GM21825 (cell line): ENCODE measurements around the gene PTPRCAP.

Experiments used
- ATAC-seq: cut with Tn5 transposase; IDR thresholded peaks from one replicate; pipeline ENCODE4 v1.9.1; 2021; ENCODE audit warnings: mild to moderate bottlenecking, moderate library complexity; ENCODE audit not compliant: unreplicated experiment

PTPRCAP gene

DNA sequence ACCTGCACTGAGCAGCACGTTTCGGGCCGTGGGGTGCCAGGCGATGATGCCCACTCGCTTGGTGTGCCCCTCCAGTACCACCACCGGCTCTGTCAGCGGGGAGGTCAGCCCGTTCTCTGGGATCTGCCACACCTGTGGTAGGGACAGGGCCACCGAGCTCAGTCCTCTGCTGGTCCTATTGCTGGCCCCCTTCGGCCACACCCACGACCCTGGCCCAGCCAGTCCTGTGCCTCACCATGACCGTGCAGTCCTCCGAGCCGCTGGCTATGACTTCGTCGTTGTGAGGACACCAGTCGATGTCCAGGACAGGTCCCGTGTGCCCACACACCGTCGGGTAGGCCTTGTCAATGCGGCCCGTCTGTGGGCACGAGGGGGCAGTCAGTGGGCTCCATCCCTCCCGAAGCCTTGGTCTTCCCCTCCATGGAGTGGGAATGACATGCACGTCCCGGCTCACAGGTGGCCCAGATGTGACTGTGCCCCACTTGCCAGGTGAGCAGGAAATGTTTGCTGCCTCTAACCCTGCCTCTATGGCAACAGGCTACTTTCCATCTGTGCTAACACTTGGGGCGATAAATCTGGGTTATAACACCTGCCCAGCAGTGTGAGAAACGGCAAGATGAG, 4.4 kb upstream of the PTPRCAP start:
- ATAC-seq, result no peak

DNA sequence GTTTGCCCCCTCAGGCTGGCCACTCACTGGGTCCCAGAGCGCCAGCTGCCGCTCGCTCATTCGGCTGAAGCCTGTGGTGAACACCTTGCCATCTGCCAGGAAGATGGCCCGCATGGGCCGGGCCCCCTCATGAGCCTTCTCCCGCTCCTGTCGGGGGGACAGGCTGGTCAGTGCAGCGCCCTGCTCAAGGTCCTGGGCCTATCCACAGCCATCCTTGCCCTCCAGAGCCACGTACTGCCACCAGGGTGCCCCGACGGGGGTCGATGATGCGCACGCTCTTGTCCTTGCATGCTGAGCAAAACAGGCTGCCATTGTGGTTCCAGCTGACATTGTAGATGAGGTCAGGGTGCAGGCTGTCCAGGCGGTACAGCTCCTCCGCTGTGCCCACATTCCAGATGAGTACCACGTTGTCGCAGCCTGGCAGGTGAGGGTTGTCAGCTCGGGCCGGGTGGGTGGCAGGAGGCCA, 3.6 kb upstream of the PTPRCAP start:
- no peak for ATAC-seq

DNA sequence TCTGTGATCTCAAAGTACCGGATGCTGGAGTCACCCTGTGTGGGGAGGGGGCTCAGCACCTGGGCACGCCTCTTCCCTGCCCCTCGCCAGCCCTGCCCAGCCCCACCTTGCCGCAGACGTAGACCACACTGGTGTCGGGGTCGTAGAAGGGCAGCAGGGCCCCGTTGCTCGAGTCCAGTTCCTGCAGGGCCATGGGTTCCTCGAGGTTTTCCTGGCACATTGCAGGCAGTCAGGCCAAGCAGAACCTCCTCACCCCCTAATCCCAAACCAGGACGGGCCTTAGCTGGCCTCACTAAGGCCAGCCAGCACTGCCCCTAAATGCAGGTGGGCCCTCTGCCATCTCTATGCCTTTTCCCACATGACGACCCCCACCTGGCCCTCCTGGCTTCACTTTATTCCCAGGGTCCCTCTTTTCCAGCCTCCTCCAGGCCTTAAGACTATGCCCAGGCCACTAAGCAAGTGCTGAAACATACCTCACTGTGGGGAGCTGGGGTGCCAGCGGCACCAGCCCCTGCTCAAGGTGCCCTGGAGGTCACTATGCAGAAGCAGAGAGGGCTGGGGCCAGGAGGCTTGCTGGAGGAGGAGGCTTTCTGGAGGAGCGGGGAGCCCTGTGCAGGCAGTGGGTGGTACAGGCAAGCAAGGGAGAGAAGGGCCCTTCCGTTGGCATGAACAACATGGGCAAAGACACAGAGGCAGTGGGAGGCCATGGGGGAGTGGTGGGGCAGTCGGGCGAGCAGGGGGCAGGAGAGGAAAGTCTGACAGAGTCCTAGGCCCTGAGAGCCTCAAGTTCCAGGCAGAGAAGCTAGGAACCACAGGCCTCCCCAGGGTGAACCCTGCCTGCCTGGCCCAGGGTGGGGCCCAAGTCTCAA, 3.0 kb upstream of the PTPRCAP start:
- ATAC-seq, result no peak

DNA sequence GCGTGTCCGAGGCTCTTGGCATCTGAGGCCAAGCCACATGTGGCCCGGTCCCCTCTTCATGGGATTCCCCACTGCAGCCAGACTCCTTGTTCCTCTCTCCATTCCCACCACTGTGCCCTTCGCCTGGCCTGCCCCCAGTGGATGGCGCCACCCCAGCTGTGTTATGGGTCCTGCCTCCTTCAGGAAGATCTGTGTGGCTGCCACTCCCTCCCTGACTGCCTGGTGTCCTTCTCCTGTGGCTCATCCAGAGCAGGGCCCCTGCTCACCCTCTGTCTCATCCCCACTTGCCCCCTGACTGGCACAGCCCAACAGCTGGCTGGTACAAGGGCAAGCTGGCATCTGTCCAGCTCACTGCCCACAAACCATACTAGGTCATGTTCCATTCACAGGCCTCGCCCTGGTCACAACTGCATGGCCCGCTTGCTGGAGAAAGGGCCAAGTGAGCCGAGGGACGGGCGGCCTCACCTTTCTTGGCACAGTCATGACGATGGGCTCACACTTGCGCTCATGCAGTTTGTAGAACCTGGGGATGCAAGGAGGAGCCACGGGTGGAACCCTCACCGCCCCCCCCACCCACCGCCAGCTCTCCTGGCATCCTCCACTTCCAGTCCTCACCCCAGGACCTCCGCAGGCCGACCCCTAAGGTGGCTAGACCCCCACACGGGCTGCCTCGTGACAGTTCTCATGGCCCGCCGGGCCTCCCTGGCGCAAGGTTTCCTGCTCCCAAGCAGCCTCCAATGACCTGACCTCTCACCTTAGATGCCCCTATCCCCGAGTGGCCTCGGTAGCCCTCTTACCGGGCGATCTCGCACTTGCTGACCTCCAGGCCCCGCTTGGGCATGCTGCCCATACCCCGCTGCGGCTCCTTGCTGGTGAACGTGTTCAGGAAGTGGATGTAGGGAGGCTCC, 2.1 kb upstream of the PTPRCAP start:
- ATAC-seq, result no peak

DNA sequence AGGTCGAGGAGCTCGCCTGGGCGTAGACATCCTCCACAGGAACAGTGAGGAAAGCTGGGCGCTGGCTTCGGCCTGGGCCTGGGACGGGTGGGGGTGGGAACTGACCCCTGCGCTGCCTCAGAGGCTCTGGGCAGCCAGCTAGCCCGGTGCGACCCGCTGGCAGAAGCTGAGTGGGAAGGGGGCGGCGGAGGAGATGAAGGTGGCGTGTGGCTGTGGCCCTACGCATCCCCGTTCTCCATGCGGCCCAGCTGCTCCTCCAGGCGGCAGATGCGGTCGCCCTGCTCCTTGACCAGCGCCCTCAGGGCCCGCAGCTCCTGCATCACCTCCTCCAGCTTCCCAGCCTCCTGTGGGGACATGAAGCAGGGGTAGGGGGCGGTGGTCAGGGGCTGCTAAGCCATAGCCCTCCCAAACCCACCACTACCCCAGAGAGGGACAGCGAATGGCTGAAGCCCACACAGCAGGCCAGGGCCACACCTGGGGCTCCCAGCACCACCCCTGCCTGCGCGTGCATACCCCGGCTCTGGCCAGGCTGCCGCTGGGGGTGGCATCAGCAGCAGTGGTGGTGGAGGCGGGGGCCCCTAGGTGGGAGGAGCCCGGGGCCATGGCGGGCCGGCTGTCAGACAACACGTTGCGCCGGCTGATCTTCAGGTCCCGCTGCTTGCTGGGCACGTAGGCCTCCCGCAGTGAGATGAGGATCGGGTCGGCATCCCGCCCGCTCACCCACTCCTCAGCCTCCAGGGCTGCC, 848 bp upstream of the PTPRCAP start:
- no peak for ATAC-seq

DNA sequence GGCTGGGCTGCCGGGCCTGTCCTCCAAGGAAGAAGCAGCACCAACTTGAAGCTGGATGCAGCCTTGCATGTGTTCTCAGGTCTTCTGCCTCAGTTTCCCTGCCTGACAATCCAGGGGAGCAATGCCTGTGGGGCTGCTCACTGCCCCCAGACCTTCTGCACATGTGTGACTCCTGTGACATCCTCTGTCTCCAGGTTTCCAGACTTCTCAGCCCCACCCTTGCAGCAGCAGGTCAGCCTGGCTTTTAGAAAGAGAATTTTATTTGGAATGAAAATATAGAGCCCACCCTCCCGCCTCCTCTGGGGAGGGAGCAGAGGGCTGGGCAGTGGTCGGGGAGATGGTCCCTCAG, 301 bp upstream of the PTPRCAP start:
- no peak for ATAC-seq

DNA sequence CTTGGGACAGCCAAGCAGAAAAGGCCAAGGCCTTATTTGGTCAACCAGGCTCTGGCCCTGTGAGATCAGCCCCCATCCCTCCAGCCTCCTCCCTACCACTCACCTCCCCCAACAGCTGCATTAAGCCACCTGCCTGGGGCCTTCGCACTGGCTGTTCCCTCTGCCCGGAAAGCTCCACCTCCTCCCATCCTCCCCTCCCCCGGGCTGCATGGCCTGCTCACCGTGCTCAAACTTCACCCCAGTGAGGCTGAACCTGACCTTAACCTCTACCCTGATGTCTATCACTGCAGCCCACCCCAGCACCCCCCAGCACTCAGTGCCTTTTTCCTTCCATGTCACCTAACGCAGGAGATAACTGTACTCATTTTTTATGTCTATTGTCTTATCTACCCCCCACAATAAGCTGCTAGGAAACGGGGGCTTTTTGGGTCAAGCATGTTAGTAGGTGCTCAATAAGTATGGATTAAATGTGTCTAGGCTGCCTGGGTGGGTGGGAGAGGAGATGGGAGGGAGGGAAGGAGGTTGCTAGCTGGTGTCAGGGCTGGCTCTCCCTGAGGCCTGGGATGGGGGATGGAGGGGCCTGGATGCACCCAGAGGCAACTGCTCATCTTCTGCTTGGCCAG, 912 bp downstream of the PTPRCAP start:
- no peak for ATAC-seq

DNA sequence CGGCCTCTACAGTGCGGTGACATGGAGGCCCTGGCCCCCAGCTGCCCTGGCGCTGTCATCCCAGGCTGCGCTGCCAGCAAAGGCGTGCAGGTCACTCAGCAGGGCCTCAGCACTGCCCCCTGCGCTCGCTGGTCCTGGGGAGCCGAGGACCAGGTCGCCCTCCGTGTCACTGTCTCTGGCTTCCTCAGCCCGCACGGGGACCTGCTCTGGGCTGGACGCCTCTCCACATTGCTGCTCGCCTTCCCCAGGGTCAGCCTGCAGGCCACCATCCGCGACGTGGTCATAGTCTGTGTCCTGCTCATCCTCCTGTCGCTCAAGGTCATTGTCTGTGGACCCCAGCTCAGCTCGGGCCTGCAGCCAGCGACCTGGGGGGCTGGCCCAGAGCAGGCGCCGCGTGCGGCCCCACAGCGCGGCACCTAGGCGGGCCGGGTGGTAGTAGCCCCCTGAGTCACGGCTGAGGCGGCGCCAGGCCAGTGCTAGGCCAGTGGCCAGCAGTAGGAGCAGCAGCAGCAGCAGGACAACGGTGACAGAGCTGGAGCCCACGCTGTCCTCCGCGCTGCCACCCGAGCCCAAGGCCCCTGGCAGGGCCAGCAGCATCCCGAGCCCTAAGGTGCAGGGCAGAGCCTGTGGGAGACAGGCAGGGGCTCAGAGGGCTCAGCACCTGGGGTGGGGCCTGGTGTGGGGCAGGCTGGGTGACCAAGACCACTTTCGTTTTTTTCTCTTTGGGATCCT, 1.6 kb downstream of the PTPRCAP start:
- no peak for ATAC-seq

DNA sequence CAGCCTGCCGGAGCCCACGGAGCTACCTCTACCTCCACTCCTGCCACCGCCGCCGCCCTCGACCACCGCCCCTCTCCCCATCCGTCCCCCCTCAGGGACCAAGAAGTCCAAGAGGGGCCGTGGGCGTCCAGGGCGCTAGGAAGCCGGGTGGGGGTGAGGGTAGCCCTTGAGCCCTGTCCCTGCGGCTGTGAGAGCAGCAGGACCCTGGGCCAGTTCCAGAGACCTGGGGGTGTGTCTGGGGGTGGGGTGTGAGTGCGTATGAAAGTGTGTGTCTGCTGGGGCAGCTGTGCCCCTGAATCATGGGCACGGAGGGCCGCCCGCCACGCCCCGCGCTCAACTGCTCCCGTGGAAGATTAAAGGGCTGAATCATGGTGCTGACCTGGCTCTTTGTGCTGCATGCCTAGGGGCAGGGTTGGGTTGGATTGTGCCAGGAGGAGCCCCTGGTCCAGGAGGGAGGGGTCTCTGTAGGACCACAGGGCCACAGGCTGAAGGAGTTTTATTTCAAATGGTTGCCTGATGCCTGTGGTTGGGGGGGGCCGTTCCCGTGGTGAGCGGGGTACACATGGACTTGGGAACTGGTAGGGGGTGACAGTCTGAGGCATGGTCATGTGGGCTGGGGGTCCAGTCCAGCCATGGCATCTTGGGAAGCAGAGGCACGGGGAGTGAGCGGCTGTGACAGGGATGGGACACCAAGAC, 2.3 kb downstream of the PTPRCAP start:
- ATAC-seq, result no peak

DNA sequence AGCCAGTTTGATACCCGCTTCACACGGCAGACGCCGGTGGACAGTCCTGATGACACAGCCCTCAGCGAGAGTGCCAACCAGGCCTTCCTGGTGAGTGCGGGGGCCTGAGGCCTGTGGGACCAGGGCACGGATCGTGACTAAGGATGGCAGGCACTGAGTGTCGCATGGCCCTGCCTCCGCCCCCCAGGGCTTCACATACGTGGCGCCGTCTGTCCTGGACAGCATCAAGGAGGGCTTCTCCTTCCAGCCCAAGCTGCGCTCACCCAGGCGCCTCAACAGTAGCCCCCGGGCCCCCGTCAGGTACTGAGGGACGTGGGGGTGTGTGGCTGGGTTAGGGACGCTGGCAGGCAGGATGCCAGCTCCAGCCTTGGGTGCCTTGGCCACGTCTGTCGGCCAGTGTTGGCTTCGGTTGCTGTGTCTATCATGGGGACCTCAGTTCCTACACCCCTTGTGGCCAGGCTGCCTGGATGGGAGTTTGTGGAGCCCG, 3.0 kb downstream of the PTPRCAP start:
- no peak for ATAC-seq

DNA sequence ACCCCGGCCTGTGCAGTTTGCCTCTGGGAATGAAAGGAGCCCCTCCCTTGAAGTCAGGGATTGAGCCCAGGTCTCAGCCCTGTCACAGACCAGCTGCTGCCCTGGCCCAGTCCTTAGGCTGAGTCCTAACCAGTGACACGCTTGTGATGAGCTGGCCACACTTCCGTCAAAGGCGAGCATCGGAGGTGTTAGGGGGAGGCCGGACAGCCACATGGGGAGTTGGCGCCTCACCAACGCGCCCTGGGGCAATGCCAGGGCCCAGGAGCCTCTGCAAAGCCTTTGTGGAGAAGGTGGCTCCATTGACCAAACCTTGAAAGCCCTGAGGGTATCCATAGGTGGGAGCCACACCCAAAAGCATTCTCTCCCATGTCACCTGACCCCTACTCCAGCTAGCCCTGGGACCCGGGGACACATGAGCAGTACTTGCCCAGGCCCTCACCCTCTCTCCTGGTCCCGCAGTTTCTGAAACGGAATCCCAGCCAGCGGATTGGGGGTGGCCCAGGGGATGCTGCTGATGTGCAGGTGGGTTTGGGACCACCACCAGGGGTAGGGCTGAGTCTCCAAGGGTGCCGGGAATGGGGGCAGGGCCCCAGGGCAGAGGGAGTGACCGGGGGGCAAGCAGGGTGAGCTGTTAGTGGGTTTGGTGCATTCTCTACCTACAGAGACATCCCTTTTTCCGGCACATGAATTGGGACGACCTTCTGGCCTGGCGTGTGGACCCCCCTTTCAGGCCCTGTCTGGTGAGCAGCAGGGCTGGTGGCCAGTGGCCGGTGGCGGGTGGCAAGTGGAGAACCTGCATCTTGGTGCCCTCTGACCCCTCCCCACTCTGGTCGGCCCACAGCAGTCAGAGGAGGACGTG, 3.7 kb downstream of the PTPRCAP start:
- no peak for ATAC-seq

DNA sequence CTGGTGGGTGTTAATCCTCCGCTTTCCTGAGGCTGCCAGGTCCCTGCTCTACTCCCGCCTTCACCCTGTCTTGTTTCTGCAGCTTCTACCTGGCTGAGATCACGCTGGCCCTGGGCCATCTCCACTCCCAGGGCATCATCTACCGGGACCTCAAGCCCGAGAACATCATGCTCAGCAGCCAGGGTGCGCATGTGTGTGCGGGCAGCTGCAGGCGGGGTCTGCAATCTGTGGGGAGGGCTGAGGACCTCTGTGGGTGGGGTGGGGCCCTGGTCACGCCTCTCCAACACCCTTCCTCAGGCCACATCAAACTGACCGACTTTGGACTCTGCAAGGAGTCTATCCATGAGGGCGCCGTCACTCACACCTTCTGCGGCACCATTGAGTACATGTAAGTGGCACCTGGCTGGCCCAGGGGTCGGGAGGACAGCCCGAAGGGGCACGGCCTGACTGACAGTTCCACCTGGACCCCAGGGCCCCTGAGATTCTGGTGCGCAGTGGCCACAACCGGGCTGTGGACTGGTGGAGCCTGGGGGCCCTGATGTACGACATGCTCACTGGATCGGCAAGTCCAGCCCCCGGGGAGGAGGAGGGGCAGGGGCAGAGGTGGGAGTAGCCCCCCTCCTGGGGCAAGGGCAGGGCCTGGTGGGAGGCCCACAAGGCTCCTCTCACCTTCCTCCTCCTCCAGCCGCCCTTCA, 4.7 kb downstream of the PTPRCAP start:
- no peak for ATAC-seq

DNA sequence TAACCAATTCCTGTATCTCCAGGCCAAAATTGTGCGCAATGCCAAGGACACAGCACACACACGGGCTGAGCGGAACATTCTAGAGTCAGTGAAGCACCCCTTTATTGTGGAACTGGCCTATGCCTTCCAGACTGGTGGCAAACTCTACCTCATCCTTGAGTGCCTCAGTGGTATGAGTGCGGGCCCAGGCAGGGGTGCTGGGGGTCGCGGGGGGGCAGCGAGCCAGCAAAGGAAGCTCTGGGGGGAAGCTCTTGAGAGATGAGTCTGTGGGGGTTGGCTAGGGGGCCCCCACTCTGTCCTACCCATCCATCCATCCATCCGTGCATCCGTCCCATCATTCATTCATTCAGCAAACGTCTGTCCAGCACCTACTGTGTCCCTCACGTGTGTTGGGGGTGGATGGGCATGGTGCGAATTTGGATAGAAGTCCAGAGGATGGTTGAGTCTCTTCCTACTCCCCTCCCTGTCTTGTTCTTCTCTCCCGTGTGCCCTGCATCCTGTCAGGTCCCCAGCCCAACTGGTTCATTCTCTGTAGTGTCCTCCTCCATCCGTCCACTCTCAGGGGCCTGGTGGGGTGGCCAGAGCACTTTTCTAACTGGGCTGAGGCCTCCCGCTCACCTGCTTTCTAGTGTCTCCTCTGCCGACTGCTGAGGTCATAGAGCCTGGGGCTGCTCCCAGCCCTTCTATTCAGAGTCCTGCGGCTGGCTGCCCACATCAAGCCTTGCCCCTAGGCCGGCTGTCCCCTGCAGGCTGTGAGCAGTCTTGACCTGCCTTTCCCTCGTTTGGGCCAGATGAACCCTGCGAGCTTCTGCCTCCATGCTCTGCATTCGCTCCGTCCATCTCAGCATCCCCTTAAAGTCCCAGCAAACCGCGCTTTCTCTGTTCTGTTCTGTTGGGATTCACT, 5.9 kb downstream of the PTPRCAP start:
- ATAC-seq, result no peak

DNA sequence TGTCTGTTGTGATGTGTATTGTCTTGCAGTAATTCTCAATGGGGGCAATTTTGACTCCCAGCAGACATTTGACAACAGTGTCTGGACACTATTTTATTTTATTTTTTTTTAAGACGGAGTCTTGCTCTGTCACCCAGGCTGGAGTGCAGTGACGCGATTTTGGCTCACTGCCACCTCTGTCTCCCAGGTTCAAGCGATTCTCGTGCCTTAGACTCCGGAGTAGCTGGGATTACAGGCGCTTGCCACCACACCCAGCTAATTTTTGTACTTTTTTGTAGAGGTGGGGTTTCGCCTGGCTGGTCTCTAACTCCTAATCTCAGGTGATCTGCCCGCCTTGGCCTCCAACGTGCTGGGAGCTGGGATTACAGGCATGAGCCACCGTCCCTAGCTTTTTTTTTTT, 7.8 kb downstream of the PTPRCAP start:
- no peak for ATAC-seq

DNA sequence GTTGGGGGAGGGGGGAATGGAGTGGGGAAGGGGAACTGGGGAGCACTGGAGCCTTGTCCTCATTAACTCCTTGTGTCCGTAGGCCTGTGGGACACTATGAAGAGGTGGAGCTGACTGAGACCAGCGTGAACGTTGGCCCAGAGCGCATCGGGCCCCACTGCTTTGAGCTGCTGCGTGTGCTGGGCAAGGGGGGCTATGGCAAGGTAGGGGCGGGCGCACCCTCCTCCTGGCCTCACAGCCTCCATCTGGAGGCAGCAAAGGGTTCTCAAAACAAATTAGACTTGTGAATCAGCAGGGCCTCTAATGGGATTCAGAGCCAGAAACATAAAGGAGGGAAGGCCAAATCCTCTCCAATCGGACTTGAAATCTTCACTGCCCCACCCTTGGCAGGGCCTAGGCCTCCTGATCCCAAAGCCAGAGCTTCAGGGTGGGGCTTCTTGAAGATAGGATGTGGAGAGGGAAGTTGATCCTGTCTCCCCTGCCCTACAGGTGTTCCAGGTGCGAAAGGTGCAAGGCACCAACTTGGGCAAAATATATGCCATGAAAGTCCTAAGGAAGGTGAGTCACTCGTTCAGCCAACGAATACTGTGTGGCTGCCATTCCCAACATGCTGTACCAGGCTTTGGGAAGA, 8.3 kb downstream of the PTPRCAP start:
- ATAC-seq, result no peak
